ENCODE measurements around the gene PEX6.

The PEX6 gene

GRCh38 chr6:43019152-43019551 lies 40.2 kb upstream of the PEX6 start:
- H3K9me3 ChIP-seq (replicated peaks; ENCODE audit: insufficient read depth, low read length), result no peaks in the 10 kb centered on the region

DNA sequence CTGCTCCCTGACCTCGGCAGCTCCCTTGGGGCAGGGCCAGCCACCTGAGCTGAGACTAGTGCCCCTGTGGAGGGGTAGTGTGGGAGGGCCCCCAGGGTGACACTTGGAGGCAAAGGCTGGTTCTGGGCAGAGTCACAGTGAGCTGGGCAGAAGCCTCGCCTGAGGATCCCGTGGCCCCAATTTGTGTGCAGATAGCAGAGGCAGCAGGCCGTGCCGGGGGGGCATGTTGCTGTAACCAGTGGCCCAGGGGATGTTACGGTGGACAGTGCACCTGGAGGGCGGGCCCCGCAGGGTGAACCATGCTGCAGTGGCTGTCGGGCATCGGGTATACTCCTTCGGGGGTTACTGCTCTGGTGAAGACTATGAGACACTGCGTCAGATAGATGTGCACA lies 38.0 kb upstream of the PEX6 start:
- no peak overlapping the region for H2AFZ ChIP-seq (ENCODE audit: low read length)
- H4K20me1 ChIP-seq (ENCODE audit: insufficient read depth, low read length), result no peaks in the 10 kb centered on the region
- no peak overlapping the region for H3K4me2 ChIP-seq (ENCODE audit: low read depth, low read length)
- H3K36me3 ChIP-seq (replicated peaks; ENCODE audit: insufficient read depth, low read length), result no peaks in the 10 kb centered on the region; the same call in 1 of the 2 replicates
- no peak for DNase-seq
- H3K4me3 ChIP-seq (ENCODE audit: low read length), result no peak overlapping the region
- H3K4me1 ChIP-seq (ENCODE audit: low read length), result peaks cover 16% of the 10 kb centered on the region; the same call in 1 of the 2 replicates
- H3K9me3 ChIP-seq (replicated peaks; ENCODE audit: insufficient read depth, low read length), result no peaks in the 10 kb centered on the region
- TF ChIP-seq EZH2phosphoT487 (IDR thresholded peaks at IDR 0.05; ENCODE audit: low read length) (no peak), EZH2 (optimal IDR thresholded peaks at IDR 0.05; ENCODE audit: low read depth, low read length) (no peak)
- TF ChIP-seq, protein P1, sequence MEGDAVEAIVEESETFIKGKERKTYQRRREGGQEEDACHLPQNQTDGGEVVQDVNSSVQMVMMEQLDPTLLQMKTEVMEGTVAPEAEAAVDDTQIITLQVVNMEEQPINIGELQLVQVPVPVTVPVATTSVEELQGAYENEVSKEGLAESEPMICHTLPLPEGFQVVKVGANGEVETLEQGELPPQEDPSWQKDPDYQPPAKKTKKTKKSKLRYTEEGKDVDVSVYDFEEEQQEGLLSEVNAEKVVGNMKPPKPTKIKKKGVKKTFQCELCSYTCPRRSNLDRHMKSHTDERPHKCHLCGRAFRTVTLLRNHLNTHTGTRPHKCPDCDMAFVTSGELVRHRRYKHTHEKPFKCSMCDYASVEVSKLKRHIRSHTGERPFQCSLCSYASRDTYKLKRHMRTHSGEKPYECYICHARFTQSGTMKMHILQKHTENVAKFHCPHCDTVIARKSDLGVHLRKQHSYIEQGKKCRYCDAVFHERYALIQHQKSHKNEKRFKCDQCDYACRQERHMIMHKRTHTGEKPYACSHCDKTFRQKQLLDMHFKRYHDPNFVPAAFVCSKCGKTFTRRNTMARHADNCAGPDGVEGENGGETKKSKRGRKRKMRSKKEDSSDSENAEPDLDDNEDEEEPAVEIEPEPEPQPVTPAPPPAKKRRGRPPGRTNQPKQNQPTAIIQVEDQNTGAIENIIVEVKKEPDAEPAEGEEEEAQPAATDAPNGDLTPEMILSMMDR (IDR thresholded peaks at IDR 0.05; ENCODE audit: low read length), result no peak
- H3K9me2 ChIP-seq (replicated peaks; ENCODE audit: insufficient read depth, low read length), result no peaks in the 10 kb centered on the region
- H3K9ac ChIP-seq (ENCODE audit: low read length), result no peak overlapping the region
- no peak overlapping the region for H3K27ac ChIP-seq (ENCODE audit: low read length)
- peaks cover 3% of the 10 kb centered on the region; the same call in 1 of the 2 replicates for H3F3A ChIP-seq (ENCODE audit: insufficient read depth, low read length)
- H3K27me3 ChIP-seq (replicated peaks; ENCODE audit: insufficient read depth, low read length), result no peaks in the 10 kb centered on the region
- H3K79me2 ChIP-seq (ENCODE audit: low read length), result peaks cover 66% of the 10 kb centered on the region

More at GRCh38 chr6:43019152-43019551, 40.2 kb upstream of the PEX6 start:
- Histone ChIP-seq H3K36me3 (replicated peaks; ENCODE audit: insufficient read depth, low read length) (no peaks in the 10 kb centered on the region; the same call in 1 of the 2 replicates), H3K9ac (ENCODE audit: low read length) (no peak overlapping the region), H3K27ac (ENCODE audit: low read length) (no peak overlapping the region), H3K9me2 (replicated peaks; ENCODE audit: insufficient read depth, low read length) (no peaks in the 10 kb centered on the region), H3F3A (ENCODE audit: insufficient read depth, low read length) (peaks cover 3% of the 10 kb centered on the region; the same call in 1 of the 2 replicates), H3K4me2 (ENCODE audit: low read depth, low read length) (no peak overlapping the region), H3K4me1 (ENCODE audit: low read length) (peaks cover 7% of the 10 kb centered on the region; the same call in 1 of the 2 replicates), H2AFZ (ENCODE audit: low read length) (no peak overlapping the region), H3K27me3 (replicated peaks; ENCODE audit: insufficient read depth, low read length) (no peaks in the 10 kb centered on the region), H3K79me2 (ENCODE audit: low read length) (peaks cover 69% of the 10 kb centered on the region), H4K20me1 (ENCODE audit: insufficient read depth, low read length) (no peaks in the 10 kb centered on the region), H3K4me3 (ENCODE audit: low read length) (no peak overlapping the region)
- no peak for DNase-seq
- no peak for TF ChIP-seq EZH2phosphoT487 (IDR thresholded peaks at IDR 0.05; ENCODE audit: low read length)
- TF ChIP-seq EZH2 (optimal IDR thresholded peaks at IDR 0.05; ENCODE audit: low read depth, low read length), result no peak
- TF ChIP-seq, protein P1 (IDR thresholded peaks at IDR 0.05; ENCODE audit: low read length), result no peak

- no peaks in the 10 kb centered on the region for H3K27me3 ChIP-seq (replicated peaks; ENCODE audit: insufficient read depth, low read length)
- H3K9me3 ChIP-seq (replicated peaks; ENCODE audit: insufficient read depth, low read length), result no peaks in the 10 kb centered on the region
- no peaks in the 10 kb centered on the region for H4K20me1 ChIP-seq (ENCODE audit: insufficient read depth, low read length)
- peaks cover 16% of the 10 kb centered on the region; the same call in 1 of the 2 replicates for H3K4me1 ChIP-seq (ENCODE audit: low read length)
- no peak overlapping the region for H2AFZ ChIP-seq (ENCODE audit: low read length)
- H3K4me2 ChIP-seq (ENCODE audit: low read depth, low read length), result no peak overlapping the region
- peaks cover 66% of the 10 kb centered on the region for H3K79me2 ChIP-seq (ENCODE audit: low read length)
- no peak for DNase-seq
- H3K27ac ChIP-seq (ENCODE audit: low read length), result no peak overlapping the region
- no peak for TF ChIP-seq EZH2phosphoT487 (IDR thresholded peaks at IDR 0.05; ENCODE audit: low read length)
- no peak for TF ChIP-seq EZH2 (optimal IDR thresholded peaks at IDR 0.05; ENCODE audit: low read depth, low read length)
- TF ChIP-seq, protein P1 (IDR thresholded peaks at IDR 0.05; ENCODE audit: low read length), result no peak
- no peak overlapping the region for H3K9ac ChIP-seq (ENCODE audit: low read length)
- H3K36me3 ChIP-seq (replicated peaks; ENCODE audit: insufficient read depth, low read length), result no peaks in the 10 kb centered on the region; the same call in 1 of the 2 replicates
- no peaks in the 10 kb centered on the region for H3F3A ChIP-seq (ENCODE audit: insufficient read depth, low read length)
- no peaks in the 10 kb centered on the region for H3K9me2 ChIP-seq (replicated peaks; ENCODE audit: insufficient read depth, low read length)
- H3K4me3 ChIP-seq (ENCODE audit: low read length), result no peak overlapping the region
Measured at GRCh38 chr6:43016176-43016942, 37.4 kb upstream of the PEX6 start.

All from MM.1S (cell line).